Mesendoderm (in vitro differentiated cells): ENCODE results near the gene TRMT112.

Experiments
- DNase-seq: peaks from one replicate; pipeline ENCODE4 v3.0.0; 2013
- H2AK5ac ChIP-seq: 2 replicates; pipeline ENCODE4 v1.6.1; 2013; ENCODE audit warnings: low read length, inconsistent platforms
- H2BK120ac ChIP-seq: 2 replicates; pipeline ENCODE4 v1.6.1; 2013; ENCODE audit warnings: low read depth, mild to moderate bottlenecking, low read length, moderate library complexity, mixed read lengths
- H2BK15ac ChIP-seq: replicated peaks from 2 replicates; pipeline ENCODE4 v1.6.1; 2013; ENCODE audit warnings: low read depth, mild to moderate bottlenecking, moderate library complexity
- H2BK5ac ChIP-seq: 2 replicates; pipeline ENCODE4 v1.6.1; 2013; ENCODE audit warnings: low read length, inconsistent platforms
- H3K18ac ChIP-seq: 2 replicates; pipeline ENCODE4 v1.6.1; 2013; ENCODE audit warnings: mild to moderate bottlenecking, low read length, mixed read lengths
- H3K23ac ChIP-seq: one replicate; pipeline ENCODE4 v1.6.1; 2013; ENCODE audit warnings: low read length
- H3K27ac ChIP-seq: 2 replicates; pipeline ENCODE4 v1.5.1; 2013; ENCODE audit warnings: low read depth, mild to moderate bottlenecking, inconsistent platforms, low read length, moderate library complexity
- H3K27me3 ChIP-seq: 2 replicates; pipeline ENCODE4 v1.6.1; 2013; ENCODE audit warnings: low read length, control low read depth, mild to moderate bottlenecking, inconsistent platforms; ENCODE audit not compliant: insufficient read depth, poor library complexity
- H3K36me3 ChIP-seq: 2 replicates; pipeline ENCODE4 v1.6.1; 2013; ENCODE audit warnings: low read length, inconsistent platforms; ENCODE audit not compliant: control insufficient read depth, insufficient read depth
- H3K4ac ChIP-seq: one replicate; pipeline ENCODE4 v1.6.1; 2013; ENCODE audit warnings: low read depth, mild to moderate bottlenecking, low read length, moderate library complexity
- H3K4me1 ChIP-seq: 2 replicates; pipeline ENCODE4 v1.6.1; 2013; ENCODE audit warnings: low read depth, low read length, inconsistent platforms; ENCODE audit not compliant: control insufficient read depth
- H3K4me2 ChIP-seq: 2 replicates; pipeline ENCODE4 v1.6.1; 2013; ENCODE audit warnings: low read length
- H3K4me3 ChIP-seq: 2 replicates; pipeline ENCODE4 v1.5.1; 2013; ENCODE audit warnings: mild to moderate bottlenecking, low read length
- H3K56ac ChIP-seq: one replicate; pipeline ENCODE4 v1.6.1; 2013; ENCODE audit warnings: low read length
- H3K79me1 ChIP-seq: 2 replicates; pipeline ENCODE4 v1.6.1; 2013; ENCODE audit warnings: low read length, inconsistent platforms
- H3K79me2 ChIP-seq: 2 replicates; pipeline ENCODE4 v1.6.1; 2013; ENCODE audit warnings: mild to moderate bottlenecking, low read length; ENCODE audit not compliant: control insufficient read depth, insufficient read depth
- H3K9ac ChIP-seq: 2 replicates; pipeline ENCODE4 v1.6.1; 2013; ENCODE audit warnings: low read length, inconsistent platforms
- H4K5ac ChIP-seq: one replicate; pipeline ENCODE4 v1.6.1; 2013; ENCODE audit warnings: low read length
- H4K8ac ChIP-seq: one replicate; pipeline ENCODE4 v1.6.1; 2013; ENCODE audit warnings: low read depth, mild to moderate bottlenecking, control low read depth, low read length, moderate library complexity
- WGBS: extraction: QIAGEN DNeasy Blood & Tissue Kit; methylation state at CpG from one replicate; pipeline ENCODE4 v1.1.7; 2013; ENCODE audit warnings: low lambda C conversion rate, missing lambda C conversion rate; ENCODE audit not compliant: insufficient coverage; ENCODE audit errors: extremely low coverage; 5-methylcytosine and 5-hydroxymethylcytosine counted together

The TRMT112 gene

DNA sequence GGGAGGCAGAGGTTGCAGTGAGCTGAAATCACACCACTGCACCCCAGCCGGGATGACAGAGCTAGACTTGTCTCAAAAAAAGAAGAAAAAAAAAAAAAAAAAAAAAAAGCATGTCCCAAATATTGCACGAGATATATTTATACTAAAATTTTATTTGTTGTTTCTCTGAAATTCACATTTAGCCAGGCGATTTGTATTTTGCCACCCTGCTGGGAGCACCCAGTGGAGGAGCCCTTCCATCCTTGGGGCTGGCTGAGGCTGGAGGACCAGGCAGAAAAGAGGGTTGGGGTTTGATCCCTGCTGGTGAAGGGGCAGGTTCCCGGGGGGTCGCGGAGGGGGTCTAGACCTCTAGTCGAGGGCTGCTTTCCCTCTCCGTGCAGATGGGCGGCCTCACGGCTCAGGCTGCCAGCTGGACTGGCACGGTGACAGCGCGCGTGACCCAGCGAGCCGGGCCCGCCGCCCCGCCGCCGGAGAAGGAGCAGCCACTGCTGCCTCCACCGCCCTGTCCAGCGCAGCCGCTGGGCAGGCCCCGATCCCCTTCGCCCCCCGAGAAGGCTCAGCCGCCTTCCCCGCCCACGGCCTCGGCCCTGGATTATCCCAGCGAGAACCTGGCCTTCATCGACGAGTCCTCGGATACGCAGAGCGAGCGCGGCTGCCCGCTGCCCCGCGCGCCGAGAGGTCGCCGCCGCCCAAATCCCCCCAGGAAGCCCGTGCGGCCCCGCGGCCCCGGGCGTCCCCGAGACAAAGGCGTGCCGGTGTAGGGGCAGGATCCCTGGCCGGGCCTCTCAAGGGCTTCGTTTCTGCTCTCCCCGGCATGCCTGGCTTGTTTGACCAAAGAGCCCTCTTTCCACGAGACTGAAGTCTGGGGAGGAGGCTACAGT lies 18.2 kb downstream of the TRMT112 start:
- no CpG with 5 or more reads among the region's 60 CpGs for WGBS
- Histone ChIP-seq H3K9ac (peak overlapping the region; percentile 17), H2BK5ac (no peak overlapping the region), H3K18ac (no peak overlapping the region), H3K79me2 (no peaks in the 10 kb centered on the region), H3K79me1 (no peaks in the 10 kb centered on the region), H4K8ac (no peak overlapping the region), H2BK120ac (no peak overlapping the region), H3K4me1 (no peaks in the 10 kb centered on the region), H3K4me3 (no peak overlapping the region), H3K4ac (no peak overlapping the region), H3K27ac (no peak overlapping the region), H3K4me2 (no peak overlapping the region), H3K23ac (no peak overlapping the region), H3K36me3 (no peaks in the 10 kb centered on the region), H2AK5ac (no peak overlapping the region), H2BK15ac (no peak overlapping the region), H4K5ac (no peak overlapping the region), H3K27me3 (peaks cover 58% of the 10 kb centered on the region), H3K56ac (peak overlapping the region; percentile 60)
- no peak for DNase-seq

DNA sequence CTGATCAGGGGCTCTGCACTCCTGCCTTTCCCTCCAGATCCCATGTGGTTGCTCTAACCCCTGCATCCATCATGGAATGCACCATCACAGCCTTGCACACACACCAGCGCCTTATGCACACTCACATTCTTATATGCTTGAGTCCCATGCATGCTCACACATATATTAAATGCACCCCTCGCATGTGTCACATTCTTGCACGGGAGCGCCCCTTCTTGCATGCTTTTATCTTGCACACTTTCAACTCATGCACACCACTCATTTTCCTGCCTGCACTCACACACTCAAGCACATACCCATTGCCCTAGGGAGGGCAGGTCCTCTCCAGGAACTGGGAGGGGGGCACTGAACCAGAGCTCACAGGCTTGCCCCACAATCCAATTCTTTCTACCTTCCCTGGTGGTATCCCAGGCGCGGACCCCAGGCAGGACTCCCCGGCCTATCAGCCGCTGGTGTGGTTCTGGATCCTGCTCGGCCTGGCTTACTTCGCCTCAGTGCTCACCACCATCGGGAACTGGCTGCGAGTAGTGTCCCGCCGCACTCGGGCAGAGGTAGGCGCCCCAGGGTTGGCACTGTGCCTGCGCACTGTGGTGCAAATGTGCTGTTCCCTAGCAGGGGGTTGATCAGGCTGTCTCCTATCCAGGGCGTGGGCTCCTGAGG lies 19.5 kb downstream of the TRMT112 start:
- Histone ChIP-seq H3K4ac (no peak overlapping the region), H3K79me2 (no peaks in the 10 kb centered on the region), H3K36me3 (no peaks in the 10 kb centered on the region), H3K4me2 (no peak overlapping the region), H2BK120ac (no peak overlapping the region), H2BK5ac (no peak overlapping the region), H4K5ac (no peak overlapping the region), H2BK15ac (no peak overlapping the region), H3K56ac (no peak overlapping the region), H3K18ac (no peak overlapping the region), H3K27ac (no peak overlapping the region), H2AK5ac (no peak overlapping the region), H3K27me3 (peaks cover 69% of the 10 kb centered on the region), H3K23ac (no peak overlapping the region), H4K8ac (no peak overlapping the region), H3K4me1 (no peaks in the 10 kb centered on the region), H3K79me1 (no peaks in the 10 kb centered on the region), H3K4me3 (no peak overlapping the region), H3K9ac (no peak overlapping the region)
- DNase-seq, result no peak
- WGBS, result no CpG with 5 or more reads among the region's 18 CpGs

DNA sequence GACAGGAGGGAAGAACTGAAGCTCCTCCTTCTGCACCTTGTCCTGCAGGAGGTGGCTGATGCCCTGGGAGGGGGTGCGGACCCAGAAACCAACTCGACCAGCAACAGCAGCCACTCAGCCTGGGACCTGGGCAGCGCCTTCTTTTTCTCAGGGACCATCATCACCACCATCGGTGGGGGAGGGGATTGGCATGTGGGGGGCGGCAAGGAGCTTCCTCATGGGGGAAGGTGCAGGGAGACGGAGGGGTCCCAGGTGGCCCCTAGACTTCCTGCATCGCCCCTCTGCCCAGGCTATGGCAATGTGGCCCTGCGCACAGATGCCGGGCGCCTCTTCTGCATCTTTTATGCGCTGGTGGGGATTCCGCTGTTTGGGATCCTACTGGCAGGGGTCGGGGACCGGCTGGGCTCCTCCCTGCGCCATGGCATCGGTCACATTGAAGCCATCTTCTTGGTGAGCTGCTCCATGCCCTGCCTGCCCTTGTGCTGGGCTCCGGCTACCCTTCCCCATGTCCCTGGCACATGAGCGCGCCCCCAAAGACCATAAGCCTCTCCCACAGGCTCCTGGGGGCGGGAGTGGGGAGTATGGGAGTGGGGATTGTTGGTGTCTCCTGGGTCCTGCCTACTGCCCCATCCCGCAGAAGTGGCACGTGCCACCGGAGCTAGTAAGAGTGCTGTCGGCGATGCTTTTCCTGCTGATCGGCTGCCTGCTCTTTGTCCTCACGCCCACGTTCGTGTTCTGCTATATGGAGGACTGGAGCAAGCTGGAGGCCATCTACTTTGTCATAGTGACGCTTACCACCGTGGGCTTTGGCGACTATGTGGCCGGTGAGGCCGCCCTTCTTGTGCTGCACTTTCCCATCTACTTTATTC lies 20.3 kb downstream of the TRMT112 start:
- no peak overlapping the region for H3K4me2 ChIP-seq
- H4K5ac ChIP-seq, result no peak overlapping the region
- no peaks in the 10 kb centered on the region for H3K36me3 ChIP-seq
- H2BK15ac ChIP-seq, result no peak overlapping the region
- no peak overlapping the region for H3K9ac ChIP-seq
- no peak overlapping the region for H3K56ac ChIP-seq
- peaks cover 77% of the 10 kb centered on the region for H3K27me3 ChIP-seq
- H3K79me1 ChIP-seq, result no peaks in the 10 kb centered on the region
- H3K23ac ChIP-seq, result no peak overlapping the region
- H3K18ac ChIP-seq, result no peak overlapping the region
- no CpG with 5 or more reads among the region's 34 CpGs for WGBS
- DNase-seq, result no peak
- no peak overlapping the region for H3K27ac ChIP-seq
- no peak overlapping the region for H2BK120ac ChIP-seq
- H2AK5ac ChIP-seq, result no peak overlapping the region
- no peaks in the 10 kb centered on the region for H3K79me2 ChIP-seq
- no peak overlapping the region for H3K4ac ChIP-seq
- no peak overlapping the region for H2BK5ac ChIP-seq
- no peaks in the 10 kb centered on the region for H3K4me1 ChIP-seq
- H4K8ac ChIP-seq, result no peak overlapping the region
- no peak overlapping the region for H3K4me3 ChIP-seq

DNA sequence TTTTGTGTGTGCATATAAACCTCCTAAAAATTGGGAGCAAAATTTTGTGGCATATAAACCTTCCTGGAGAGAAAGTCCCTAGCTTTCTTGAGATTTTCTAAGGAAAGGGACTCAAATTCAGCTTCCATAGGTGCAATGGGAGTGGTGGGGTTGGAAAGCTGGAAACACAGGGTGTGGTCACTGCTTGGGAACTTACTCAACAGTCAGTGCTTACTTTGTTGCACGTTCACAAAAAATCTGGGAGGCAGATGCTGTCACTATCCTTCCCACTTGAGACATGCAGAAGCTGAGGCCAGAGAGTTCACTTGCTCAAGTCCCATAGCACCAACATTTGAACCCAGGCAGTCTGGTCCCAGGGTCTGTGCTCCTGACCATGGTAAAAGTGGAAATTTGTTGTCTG lies 21.1 kb downstream of the TRMT112 start:
- Histone ChIP-seq H3K9ac (no peak overlapping the region), H2BK5ac (no peak overlapping the region), H3K4me3 (no peak overlapping the region), H4K5ac (no peak overlapping the region), H3K4ac (no peak overlapping the region), H2AK5ac (no peak overlapping the region), H3K23ac (no peak overlapping the region), H3K79me1 (no peaks in the 10 kb centered on the region), H2BK120ac (no peak overlapping the region), H3K27ac (no peak overlapping the region), H3K27me3 (peaks cover 85% of the 10 kb centered on the region), H3K4me2 (no peak overlapping the region), H3K4me1 (no peaks in the 10 kb centered on the region), H3K79me2 (no peaks in the 10 kb centered on the region), H3K18ac (no peak overlapping the region), H4K8ac (no peak overlapping the region), H3K56ac (no peak overlapping the region), H2BK15ac (no peak overlapping the region), H3K36me3 (no peaks in the 10 kb centered on the region)
- DNase-seq, result no peak
- no CpG with 5 or more reads among the region's 1 CpG for WGBS

- Histone ChIP-seq H3K9ac (no peak overlapping the region), H3K27me3 (peaks cover 89% of the 10 kb centered on the region), H3K4me2 (no peak overlapping the region), H4K5ac (no peak overlapping the region), H3K27ac (no peak overlapping the region), H3K36me3 (no peaks in the 10 kb centered on the region), H2BK15ac (no peak overlapping the region), H4K8ac (no peak overlapping the region), H3K79me2 (no peaks in the 10 kb centered on the region), H3K18ac (no peak overlapping the region), H3K4ac (no peak overlapping the region), H2AK5ac (no peak overlapping the region), H3K79me1 (no peaks in the 10 kb centered on the region), H2BK5ac (no peak overlapping the region), H3K4me3 (no peak overlapping the region), H2BK120ac (no peak overlapping the region), H3K23ac (no peak overlapping the region), H3K56ac (no peak overlapping the region), H3K4me1 (no peaks in the 10 kb centered on the region)
- no CpG with 5 or more reads among the region's 4 CpGs for WGBS
- no peak for DNase-seq
Observed at GRCh38 chr11:64295760-64296159, 21.6 kb downstream of the TRMT112 start.
